ENCODE results near the gene LDAH.
A peak's percentile ranks its signal among the peaks of the same experiment; 100 is the strongest.

Gene LDAH

DNA sequence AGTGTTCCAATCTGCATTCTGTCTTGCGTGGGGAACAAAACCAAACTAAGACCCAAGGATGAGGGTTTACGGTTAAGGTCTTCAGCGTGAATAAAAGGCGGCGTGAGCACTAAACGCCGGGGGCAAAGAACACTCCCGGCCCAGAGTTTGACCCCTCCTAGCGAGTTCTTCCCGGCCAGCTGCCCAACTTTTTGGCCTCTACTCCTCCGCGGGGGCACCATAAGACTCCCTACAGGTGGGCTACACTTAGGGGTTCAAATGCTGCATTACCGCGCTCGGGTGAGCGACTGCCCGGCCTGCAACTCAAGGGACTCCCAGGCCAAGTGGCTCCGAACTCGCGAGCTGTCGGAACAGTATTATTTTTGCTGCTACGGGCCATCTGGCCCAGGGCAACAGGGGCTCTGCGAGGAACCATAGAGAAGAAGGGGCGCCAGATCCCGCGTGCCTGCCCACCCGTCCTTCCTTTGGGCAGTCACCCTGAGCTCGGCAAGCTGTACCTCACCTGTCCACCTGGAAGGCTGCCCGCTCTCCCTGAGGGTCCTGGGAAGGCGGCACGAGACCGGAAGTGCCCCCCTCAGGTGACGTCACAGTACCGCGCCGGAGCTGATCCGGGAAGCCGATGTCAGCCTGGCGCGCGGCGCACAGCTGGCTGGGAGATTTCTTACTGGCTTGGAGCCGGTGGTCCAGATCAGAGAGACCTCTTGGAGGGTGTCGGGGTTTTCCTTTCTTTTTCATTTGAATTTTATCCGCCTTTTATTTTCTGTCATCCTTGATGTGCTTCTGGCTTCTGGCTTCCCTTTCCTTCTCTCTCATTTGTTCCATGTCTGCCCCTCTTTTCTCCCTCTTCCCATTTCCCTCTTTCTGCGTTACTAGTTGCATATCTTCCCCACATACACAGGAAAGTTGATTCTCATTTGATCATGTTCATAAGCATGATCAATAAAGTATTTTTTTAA lies at the start of gene LDAH:
Gene LDAH, minus strand, starts transcription at position 567 of the 956 bp plus-strand sequence. CDS start 21,638 bp downstream, outside the sequence.
- peak within 1 kb of the TSS; percentile 88 for H3K4me3 ChIP-seq (ENCODE audit: low read depth, low read length)
- no peaks in the 10 kb centered on the region for H3K4me1 ChIP-seq (ENCODE audit: control insufficient read depth, insufficient read depth, low read length)
- CTCF ChIA-PET: interaction anchor here (0.9 kb wide), 1 partner anchor 21 kb away, joined by 3 read pairs; no protein-coding TSS in a partner anchor
- peak within 1 kb of the TSS; percentile 82 for H3K27ac ChIP-seq (ENCODE audit: extremely low read depth, low read depth, low read length)
- H3K36me3 ChIP-seq (ENCODE audit: control insufficient read depth in 2 of 2, insufficient read depth in 1 of 2, low read length in 2 of 2): no peaks in the 10 kb centered on the region
- POLR2A ChIA-PET: interaction anchor here (0.7 to 1.2 kb wide), 7 partner anchors 9 to 376 kb away, joined by 3 to 5 read pairs (median 4); partner anchors contain the start of genes HS1BP3 and RHOB
- no peaks in the 10 kb centered on the region for H3K9me3 ChIP-seq (ENCODE audit: control insufficient read depth, insufficient read depth, low read depth, low read length)
- TF ChIP-seq ZNF529 (tag by site-specific recombination; IDR thresholded peaks at IDR 0.05; ENCODE audit: insufficient replicate concordance): no peak
- TF ChIP-seq OSR2 (tag by site-specific recombination; IDR thresholded peaks at IDR 0.05): no peak
- no peak for TF ChIP-seq ZNF19 (tag by site-specific recombination; IDR thresholded peaks at IDR 0.05; ENCODE audit: low read depth)
- TF ChIP-seq, protein P1, sequence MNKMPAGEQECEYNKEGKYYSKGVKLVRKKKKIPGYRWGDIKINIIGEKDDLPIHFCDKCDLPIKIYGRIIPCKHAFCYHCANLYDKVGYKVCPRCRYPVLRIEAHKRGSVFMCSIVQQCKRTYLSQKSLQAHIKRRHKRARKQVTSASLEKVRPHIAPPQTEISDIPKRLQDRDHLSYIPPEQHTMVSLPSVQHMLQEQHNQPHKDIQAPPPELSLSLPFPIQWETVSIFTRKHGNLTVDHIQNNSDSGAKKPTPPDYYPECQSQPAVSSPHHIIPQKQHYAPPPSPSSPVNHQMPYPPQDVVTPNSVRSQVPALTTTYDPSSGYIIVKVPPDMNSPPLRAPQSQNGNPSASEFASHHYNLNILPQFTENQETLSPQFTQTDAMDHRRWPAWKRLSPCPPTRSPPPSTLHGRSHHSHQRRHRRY (tag by site-specific recombination; IDR thresholded peaks at IDR 0.05): no peak
- no peak for TF ChIP-seq PRDM6 (tag by site-specific recombination; IDR thresholded peaks at IDR 0.05)
- TF ChIP-seq KLF9 (tag by site-specific recombination; IDR thresholded peaks at IDR 0.05; ENCODE audit: low read depth): no peak
- no peak for TF ChIP-seq ZNF121 (tag by site-specific recombination; IDR thresholded peaks at IDR 0.05)
- TF ChIP-seq, protein P2, sequence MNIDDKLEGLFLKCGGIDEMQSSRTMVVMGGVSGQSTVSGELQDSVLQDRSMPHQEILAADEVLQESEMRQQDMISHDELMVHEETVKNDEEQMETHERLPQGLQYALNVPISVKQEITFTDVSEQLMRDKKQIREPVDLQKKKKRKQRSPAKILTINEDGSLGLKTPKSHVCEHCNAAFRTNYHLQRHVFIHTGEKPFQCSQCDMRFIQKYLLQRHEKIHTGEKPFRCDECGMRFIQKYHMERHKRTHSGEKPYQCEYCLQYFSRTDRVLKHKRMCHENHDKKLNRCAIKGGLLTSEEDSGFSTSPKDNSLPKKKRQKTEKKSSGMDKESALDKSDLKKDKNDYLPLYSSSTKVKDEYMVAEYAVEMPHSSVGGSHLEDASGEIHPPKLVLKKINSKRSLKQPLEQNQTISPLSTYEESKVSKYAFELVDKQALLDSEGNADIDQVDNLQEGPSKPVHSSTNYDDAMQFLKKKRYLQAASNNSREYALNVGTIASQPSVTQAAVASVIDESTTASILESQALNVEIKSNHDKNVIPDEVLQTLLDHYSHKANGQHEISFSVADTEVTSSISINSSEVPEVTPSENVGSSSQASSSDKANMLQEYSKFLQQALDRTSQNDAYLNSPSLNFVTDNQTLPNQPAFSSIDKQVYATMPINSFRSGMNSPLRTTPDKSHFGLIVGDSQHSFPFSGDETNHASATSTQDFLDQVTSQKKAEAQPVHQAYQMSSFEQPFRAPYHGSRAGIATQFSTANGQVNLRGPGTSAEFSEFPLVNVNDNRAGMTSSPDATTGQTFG (tag by site-specific recombination; IDR thresholded peaks at IDR 0.05; ENCODE audit: borderline replicate concordance): no peak
- no peak for TF ChIP-seq ZNF155 (tag by site-specific recombination; IDR thresholded peaks at IDR 0.05)
- TF ChIP-seq ZNF521 (tag by site-specific recombination; IDR thresholded peaks at IDR 0.05): no peak
- no peak for TF ChIP-seq FEZF1 (tag by site-specific recombination; IDR thresholded peaks at IDR 0.05)
- TF ChIP-seq GLIS1 (tag by site-specific recombination; IDR thresholded peaks at IDR 0.05): peak; percentile 73
- no peak for TF ChIP-seq ZSCAN18 (tag by site-specific recombination; IDR thresholded peaks at IDR 0.05)
- TF ChIP-seq, protein P3, sequence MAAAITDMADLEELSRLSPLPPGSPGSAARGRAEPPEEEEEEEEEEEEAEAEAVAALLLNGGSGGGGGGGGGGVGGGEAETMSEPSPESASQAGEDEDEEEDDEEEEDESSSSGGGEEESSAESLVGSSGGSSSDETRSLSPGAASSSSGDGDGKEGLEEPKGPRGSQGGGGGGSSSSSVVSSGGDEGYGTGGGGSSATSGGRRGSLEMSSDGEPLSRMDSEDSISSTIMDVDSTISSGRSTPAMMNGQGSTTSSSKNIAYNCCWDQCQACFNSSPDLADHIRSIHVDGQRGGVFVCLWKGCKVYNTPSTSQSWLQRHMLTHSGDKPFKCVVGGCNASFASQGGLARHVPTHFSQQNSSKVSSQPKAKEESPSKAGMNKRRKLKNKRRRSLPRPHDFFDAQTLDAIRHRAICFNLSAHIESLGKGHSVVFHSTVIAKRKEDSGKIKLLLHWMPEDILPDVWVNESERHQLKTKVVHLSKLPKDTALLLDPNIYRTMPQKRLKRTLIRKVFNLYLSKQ (tag by site-specific recombination; IDR thresholded peaks at IDR 0.05; ENCODE audit: borderline replicate concordance): no peak
- TF ChIP-seq KLF1 (tag by site-specific recombination; IDR thresholded peaks at IDR 0.05): no peak
- TF ChIP-seq ZBTB7A (tag by site-specific recombination; IDR thresholded peaks at IDR 0.05; ENCODE audit: low read depth): peak; percentile 91; the same call in 1 of the 2 replicates
- no peak for TF ChIP-seq ZNF16 (tag by site-specific recombination; IDR thresholded peaks at IDR 0.05; ENCODE audit: low read depth)
- TF ChIP-seq ZNF544 (tag by site-specific recombination; IDR thresholded peaks at IDR 0.05): no peak
- TF ChIP-seq, protein P4, sequence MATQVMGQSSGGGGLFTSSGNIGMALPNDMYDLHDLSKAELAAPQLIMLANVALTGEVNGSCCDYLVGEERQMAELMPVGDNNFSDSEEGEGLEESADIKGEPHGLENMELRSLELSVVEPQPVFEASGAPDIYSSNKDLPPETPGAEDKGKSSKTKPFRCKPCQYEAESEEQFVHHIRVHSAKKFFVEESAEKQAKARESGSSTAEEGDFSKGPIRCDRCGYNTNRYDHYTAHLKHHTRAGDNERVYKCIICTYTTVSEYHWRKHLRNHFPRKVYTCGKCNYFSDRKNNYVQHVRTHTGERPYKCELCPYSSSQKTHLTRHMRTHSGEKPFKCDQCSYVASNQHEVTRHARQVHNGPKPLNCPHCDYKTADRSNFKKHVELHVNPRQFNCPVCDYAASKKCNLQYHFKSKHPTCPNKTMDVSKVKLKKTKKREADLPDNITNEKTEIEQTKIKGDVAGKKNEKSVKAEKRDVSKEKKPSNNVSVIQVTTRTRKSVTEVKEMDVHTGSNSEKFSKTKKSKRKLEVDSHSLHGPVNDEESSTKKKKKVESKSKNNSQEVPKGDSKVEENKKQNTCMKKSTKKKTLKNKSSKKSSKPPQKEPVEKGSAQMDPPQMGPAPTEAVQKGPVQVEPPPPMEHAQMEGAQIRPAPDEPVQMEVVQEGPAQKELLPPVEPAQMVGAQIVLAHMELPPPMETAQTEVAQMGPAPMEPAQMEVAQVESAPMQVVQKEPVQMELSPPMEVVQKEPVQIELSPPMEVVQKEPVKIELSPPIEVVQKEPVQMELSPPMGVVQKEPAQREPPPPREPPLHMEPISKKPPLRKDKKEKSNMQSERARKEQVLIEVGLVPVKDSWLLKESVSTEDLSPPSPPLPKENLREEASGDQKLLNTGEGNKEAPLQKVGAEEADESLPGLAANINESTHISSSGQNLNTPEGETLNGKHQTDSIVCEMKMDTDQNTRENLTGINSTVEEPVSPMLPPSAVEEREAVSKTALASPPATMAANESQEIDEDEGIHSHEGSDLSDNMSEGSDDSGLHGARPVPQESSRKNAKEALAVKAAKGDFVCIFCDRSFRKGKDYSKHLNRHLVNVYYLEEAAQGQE (tag by site-specific recombination; IDR thresholded peaks at IDR 0.05): no peak
- no peak; the same call in 1 of the 2 replicates for TF ChIP-seq ZBTB8A (tag by site-specific recombination; IDR thresholded peaks at IDR 0.05)
- peak; percentile 50; the same call in 1 of the 2 replicates for TF ChIP-seq GLIS2 (tag by site-specific recombination; IDR thresholded peaks at IDR 0.05)
- peak; percentile 29; the same call in 1 of the 2 replicates for TF ChIP-seq ZBTB20 (tag by site-specific recombination; IDR thresholded peaks at IDR 0.05)
- TF ChIP-seq ZBTB17 (tag by site-specific recombination; IDR thresholded peaks at IDR 0.05): peak; percentile 98
- peak; percentile 81; the same call in 1 of the 2 replicates for TF ChIP-seq ZNF501 (tag by site-specific recombination; IDR thresholded peaks at IDR 0.05)
- peak; percentile 29; the same call in 1 of the 2 replicates for TF ChIP-seq ZNF843 (tag by site-specific recombination; IDR thresholded peaks at IDR 0.05)
